ENCODE measurements around the gene NRG2. TPM values are rescaled to one million over a fixed set of nuclear protein-coding genes. Genes with fewer than 3 reads are reported as not detected.

The NRG2 gene
- total and polyA plus RNA-seq, 2 donors (not counting 3 experiments of a cell fraction or from before 2014, with no cell fraction given) = 0.26 to 0.42 TPM

DNA sequence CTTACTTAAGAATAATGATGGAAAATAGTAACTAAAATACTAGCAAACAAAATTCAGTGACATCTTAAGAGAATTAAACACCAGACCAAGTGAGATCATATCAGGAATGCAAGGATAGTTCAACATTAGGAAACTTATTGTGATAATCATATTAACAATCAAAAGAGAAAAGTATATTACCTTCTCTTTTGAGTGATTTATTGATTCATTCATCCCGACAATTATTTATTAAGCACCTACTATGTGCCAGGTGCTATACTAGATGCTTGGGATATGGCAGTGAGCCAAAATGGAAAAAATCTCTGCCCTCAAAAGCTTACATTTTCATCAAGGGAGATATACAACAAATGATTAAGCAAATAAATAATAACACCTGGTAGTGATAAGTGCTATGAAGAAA is 47.2 kb upstream of the NRG2 start:
- H3K9me1 ChIP-seq (replicated peaks; ENCODE audit: control insufficient read depth, extremely low read depth, insufficient read depth, low read length) = no peaks in the 10 kb centered on the region
- H3K36me3 ChIP-seq (ENCODE audit: control insufficient read depth in 2 of 2, extremely low read depth in 1 of 2, insufficient read depth in 2 of 2, low read length in 2 of 2) = no peaks in the 10 kb centered on the region
- POLR2A ChIA-PET = no interaction called here
- H2AFZ ChIP-seq (ENCODE audit: low read depth, low read length) = no peak overlapping the region
- H3K9ac ChIP-seq (replicated peaks; ENCODE audit: extremely low read depth, insufficient read depth, low read length) = no peak overlapping the region
- CTCF ChIA-PET = no interaction called here
- peaks cover 15 to 36% of the 10 kb centered on the region in 2 experiments for H3K27me3 ChIP-seq (ENCODE audit: control insufficient read depth in 2 of 2, insufficient read depth in 2 of 2, low read length in 2 of 2)
- H3K79me2 ChIP-seq (ENCODE audit: control insufficient read depth, insufficient read depth, low read length) = no peaks in the 10 kb centered on the region
- DNase-seq (ENCODE audit: low read depth, low spot score) (no peak), FAIRE-seq (no peak)
- no peaks in the 10 kb centered on the region for H3K4me1 ChIP-seq (ENCODE audit: control insufficient read depth, extremely low read depth, insufficient read depth, low read length)
- no peak overlapping the region for H3K27ac ChIP-seq (ENCODE audit: insufficient read depth, low read depth, low read length)
- intact Hi-C loops (cut with micrococcal nuclease) (no loop called here), dilution Hi-C loops (cut with MboI; ENCODE audit: extremely low pct_ligation_motif_present, low sequenced_read_pairs) (no loop called here)
- no peak overlapping the region for H3K4me2 ChIP-seq (ENCODE audit: insufficient read depth, low read length)
- no peaks in the 10 kb centered on the region for H3K9me3 ChIP-seq (replicated peaks; ENCODE audit: control insufficient read depth, insufficient read depth, low read length)
- no peaks in the 10 kb centered on the region for H4K20me1 ChIP-seq (replicated peaks; ENCODE audit: control insufficient read depth, extremely low read depth, insufficient read depth, low read length)
- no TSS peak for BruUV-seq (replicated peaks)
- no peak overlapping the region for H3K4me3 ChIP-seq (replicated peaks in 1 of 3; ENCODE audit: insufficient read depth in 1 of 3, low read depth in 1 of 3, low read length in 3 of 3)
- TF ChIP-seq GATA2 (IDR thresholded peaks at IDR 0.05; ENCODE audit: insufficient read depth, insufficient read length, low read depth, low read length) (no peak), FOS (IDR thresholded peaks at IDR 0.05; ENCODE audit: borderline replicate concordance, insufficient read depth, low read length) (no peak)

DNA sequence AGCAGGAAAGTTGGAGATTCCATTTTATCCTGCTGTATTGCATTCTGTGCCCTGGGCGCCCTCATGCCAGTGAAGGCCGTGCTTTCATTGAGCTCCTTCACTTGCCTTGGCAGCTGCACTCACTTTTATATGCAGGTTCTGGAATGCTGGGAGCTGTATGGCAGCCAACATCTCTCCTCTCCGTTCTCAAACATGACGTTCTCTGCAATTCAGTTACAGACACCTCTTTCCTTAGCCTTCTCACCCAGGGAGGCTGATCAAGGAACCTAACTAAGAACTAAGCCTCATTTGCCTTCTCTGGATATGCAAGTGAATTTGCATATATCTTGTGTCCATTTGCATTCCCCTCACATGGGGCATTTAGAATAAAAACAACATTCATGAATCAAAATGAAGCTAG is 41.4 kb upstream of the NRG2 start:
- H3K4me2 ChIP-seq (ENCODE audit: insufficient read depth, low read length) = no peak overlapping the region
- H3K27me3 ChIP-seq (ENCODE audit: control insufficient read depth in 2 of 2, insufficient read depth in 2 of 2, low read length in 2 of 2) = peaks cover 26 to 38% of the 10 kb centered on the region in 2 experiments
- no peaks in the 10 kb centered on the region for H3K9me1 ChIP-seq (replicated peaks; ENCODE audit: control insufficient read depth, extremely low read depth, insufficient read depth, low read length)
- H3K79me2 ChIP-seq (ENCODE audit: control insufficient read depth, insufficient read depth, low read length) = no peaks in the 10 kb centered on the region
- dilution Hi-C loops (cut with MboI; ENCODE audit: extremely low pct_ligation_motif_present, low sequenced_read_pairs) (no loop called here), intact Hi-C loops (cut with micrococcal nuclease) (no loop called here)
- no peaks in the 10 kb centered on the region for H3K4me1 ChIP-seq (ENCODE audit: control insufficient read depth, extremely low read depth, insufficient read depth, low read length)
- DNase-seq (ENCODE audit: low read depth, low spot score) (no peak), FAIRE-seq (no peak)
- TF ChIP-seq POLR2AphosphoS5 (IDR thresholded peaks at IDR 0.05; ENCODE audit: insufficient read depth, low read depth, low read length) = no peak
- no peaks in the 10 kb centered on the region for H4K20me1 ChIP-seq (replicated peaks; ENCODE audit: control insufficient read depth, extremely low read depth, insufficient read depth, low read length)
- H3K9ac ChIP-seq (replicated peaks; ENCODE audit: extremely low read depth, insufficient read depth, low read length) = no peak overlapping the region
- ChIA-PET CTCF (interaction anchor here (0.7 to 1.7 kb wide), 4 partner anchors 12 to 61 kb away, joined by 3 to 9 read pairs (median 4); no protein-coding TSS in a partner anchor), POLR2A (no interaction called here)
- no peaks in the 10 kb centered on the region for H3K36me3 ChIP-seq (ENCODE audit: control insufficient read depth in 2 of 2, extremely low read depth in 1 of 2, insufficient read depth in 2 of 2, low read length in 2 of 2)
- BruUV-seq (replicated peaks) = no TSS peak
- no peak overlapping the region for H3K27ac ChIP-seq (ENCODE audit: insufficient read depth, low read depth, low read length)
- no peak overlapping the region for H3K4me3 ChIP-seq (replicated peaks in 1 of 3; ENCODE audit: insufficient read depth in 1 of 3, low read depth in 1 of 3, low read length in 3 of 3)
- no peaks in the 10 kb centered on the region for H3K9me3 ChIP-seq (replicated peaks; ENCODE audit: control insufficient read depth, insufficient read depth, low read length)
- H2AFZ ChIP-seq (ENCODE audit: low read depth, low read length) = no peak overlapping the region

All from endothelial cell of umbilical vein (primary cell).